Activated T-helper 2 cell treated with anti-CD3 and anti-CD28 coated beads, Interferon-gamma antibody, Interleukin-2, Interleukin-4, amounts not matched to agents 10 μg/mL and 5 μg/mL and 100 μg/mL, durations not matched to agents 14 hours and 24 hours and 36 hours (primary cell): ENCODE measurements around the gene MRFAP1L1. TPM values are rescaled to one million over a fixed set of nuclear protein-coding genes. Genes with fewer than 3 reads are reported as not detected.
A peak's percentile ranks its signal among the peaks of the same experiment; 100 is the strongest.

Experiments
- DNase-seq: peaks from one replicate; pipeline ENCODE4 v3.0.0; 2021; ENCODE audit warnings: low spot score
- H3K27ac Mint-ChIP-seq: one replicate; pipeline ENCODE4 v1.8.0; 2021; ENCODE audit warnings: mixed read lengths
- H3K27me3 Mint-ChIP-seq: one replicate; pipeline ENCODE4 v1.8.0; 2021; ENCODE audit warnings: low read depth, mixed read lengths
- H3K36me3 Mint-ChIP-seq: one replicate; pipeline ENCODE4 v1.8.0; 2021; ENCODE audit warnings: low read depth, mixed read lengths
- H3K4me1 Mint-ChIP-seq: one replicate; pipeline ENCODE4 v1.8.0; 2021; ENCODE audit warnings: low read depth, mixed read lengths
- H3K4me3 Mint-ChIP-seq: one replicate; pipeline ENCODE4 v1.8.0; 2021; ENCODE audit warnings: low read depth, mild to moderate bottlenecking, moderate library complexity, mixed read lengths
- H3K9me3 Mint-ChIP-seq: one replicate; pipeline ENCODE4 v1.8.0; 2021; ENCODE audit warnings: mixed read lengths
- intact Hi-C: fragments of 100-400 bp; cut with micrococcal nuclease; formaldehyde crosslinking; loops from one replicate; pipeline ENCODE4 v1.15.1; 2023
- total RNA-seq: library from RNA; stranded (reverse); gene quantifications from 2 replicates; pipeline ENCODE4 v1.2.3, GENCODE V29; 2022

The MRFAP1L1 gene
- total RNA-seq, 1 donor from 2014 or later, result 49.6 TPM

DNA sequence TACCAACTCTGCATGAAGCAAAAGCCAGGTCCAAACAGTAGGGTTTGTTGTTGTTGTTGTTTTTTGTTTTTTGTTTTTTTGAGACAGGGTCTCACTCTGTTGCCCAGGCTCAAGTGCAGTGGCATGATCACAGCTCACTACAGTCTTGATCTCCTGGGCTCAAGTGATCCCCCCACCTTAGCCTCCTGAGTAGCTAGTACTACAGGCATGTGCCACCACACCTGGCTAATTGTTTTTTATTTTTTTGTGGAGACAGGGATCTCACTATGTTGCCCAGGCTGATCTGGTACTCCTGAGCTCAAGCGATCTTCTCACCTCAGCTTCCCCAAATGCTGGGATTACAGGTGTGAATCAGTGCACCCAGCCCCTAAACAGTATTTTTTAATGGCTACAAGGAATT, 9.8 kb downstream of the MRFAP1L1 start:
- H3K4me1 Mint-ChIP-seq, result peaks cover 55% of the 10 kb centered on the region
- intact Hi-C loops, result loop anchor here (10.0 kb wide), 1 partner anchor 125 kb away; the partner anchor contains the start of gene MAN2B2
- H3K36me3 Mint-ChIP-seq, result peaks cover 45% of the 10 kb centered on the region
- DNase-seq, result no peak
- H3K4me3 Mint-ChIP-seq, result no peak overlapping the region
- no peaks in the 10 kb centered on the region for H3K27me3 Mint-ChIP-seq
- H3K9me3 Mint-ChIP-seq, result peaks cover 4% of the 10 kb centered on the region
- H3K27ac Mint-ChIP-seq, result peak overlapping the region; percentile 20

DNA sequence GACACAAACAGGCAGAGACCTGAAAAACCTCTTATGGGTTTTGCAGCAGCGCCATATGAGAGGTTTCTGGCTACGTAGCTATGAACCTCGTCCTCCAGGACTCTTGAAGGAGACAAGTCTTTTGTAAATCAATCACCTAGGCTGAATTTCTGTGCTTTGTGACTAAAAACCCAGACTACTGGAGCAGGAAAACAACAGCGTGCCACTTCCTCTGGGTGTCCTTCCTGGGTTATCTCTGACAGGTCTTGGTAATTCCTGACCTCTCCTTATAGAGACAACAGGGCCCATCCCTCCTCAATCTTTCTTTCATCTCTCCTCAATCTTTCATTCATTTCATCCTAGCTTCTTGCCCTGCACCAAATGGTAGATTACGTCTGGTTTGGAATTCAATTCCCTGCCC, 10.3 kb downstream of the MRFAP1L1 start:
- intact Hi-C loops, result no loop called here
- no peak overlapping the region for H3K4me3 Mint-ChIP-seq

DNA sequence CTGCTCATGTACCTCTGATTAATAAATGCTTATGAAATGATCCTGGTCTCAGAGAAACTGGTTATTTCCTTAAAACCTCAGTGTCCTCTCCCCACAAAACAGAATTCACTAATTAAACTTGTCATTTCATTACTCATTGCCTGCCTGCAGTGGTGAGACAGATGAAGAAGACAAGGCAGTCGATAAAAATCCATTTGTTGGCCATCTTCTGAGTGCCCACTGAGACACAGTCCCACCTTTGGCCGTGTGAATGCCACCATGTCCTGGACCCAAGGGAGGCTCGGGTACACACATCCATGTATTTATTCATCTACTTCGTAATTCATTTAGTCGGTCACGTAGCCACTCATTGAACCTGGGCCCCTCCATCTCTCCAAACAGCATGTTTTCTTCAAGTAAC, 12.5 kb downstream of the MRFAP1L1 start:
- Mint-ChIP-seq H3K4me3 (no peak overlapping the region), H3K27ac (peak overlapping the region; percentile 97), H3K9me3 (no peaks in the 10 kb centered on the region), H3K4me1 (peaks cover 67% of the 10 kb centered on the region), H3K27me3 (no peaks in the 10 kb centered on the region), H3K36me3 (peaks cover 20% of the 10 kb centered on the region)
- intact Hi-C loops, result no loop called here
- no peak for DNase-seq

More for the DNA sequence above, 10.3 kb downstream of the MRFAP1L1 start:
- Mint-ChIP-seq H3K27me3 (no peaks in the 10 kb centered on the region), H3K4me1 (peaks cover 55% of the 10 kb centered on the region), H3K27ac (peak overlapping the region; percentile 20), H3K36me3 (peaks cover 40% of the 10 kb centered on the region), H3K9me3 (peaks cover 4% of the 10 kb centered on the region)
- no peak for DNase-seq

DNA sequence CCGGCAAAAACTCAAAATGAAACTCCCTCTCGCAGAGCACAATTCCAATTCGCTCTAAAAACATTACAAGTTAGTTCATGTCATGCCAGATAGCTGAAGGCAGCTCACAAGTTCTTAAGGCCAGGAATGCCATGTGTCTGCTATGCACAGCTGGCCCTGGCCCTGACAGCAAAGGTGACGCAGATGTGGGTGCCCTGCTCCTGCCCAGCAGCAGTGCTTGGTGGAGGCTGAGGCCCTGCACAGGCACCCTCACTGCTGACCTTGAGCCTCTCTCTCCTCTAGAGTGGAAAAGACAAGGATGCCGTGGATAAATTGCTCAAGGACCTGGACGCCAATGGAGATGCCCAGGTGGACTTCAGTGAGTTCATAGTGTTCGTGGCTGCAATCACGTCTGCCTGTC, 13.1 kb downstream of the MRFAP1L1 start:
- H3K36me3 Mint-ChIP-seq, result peaks cover 16% of the 10 kb centered on the region
- H3K4me1 Mint-ChIP-seq, result peaks cover 68% of the 10 kb centered on the region
- DNase-seq, result no peak
- peak overlapping the region; percentile 97 for H3K27ac Mint-ChIP-seq
- peak overlapping the region; percentile 61 for H3K4me3 Mint-ChIP-seq
- no peaks in the 10 kb centered on the region for H3K9me3 Mint-ChIP-seq
- intact Hi-C loops, result loop anchor here (1.0 kb wide), 4 partner anchors 9 to 56 kb away; partner anchors contain the start of genes MRFAP1 and MRFAP1L1
- H3K27me3 Mint-ChIP-seq, result no peaks in the 10 kb centered on the region

DNA sequence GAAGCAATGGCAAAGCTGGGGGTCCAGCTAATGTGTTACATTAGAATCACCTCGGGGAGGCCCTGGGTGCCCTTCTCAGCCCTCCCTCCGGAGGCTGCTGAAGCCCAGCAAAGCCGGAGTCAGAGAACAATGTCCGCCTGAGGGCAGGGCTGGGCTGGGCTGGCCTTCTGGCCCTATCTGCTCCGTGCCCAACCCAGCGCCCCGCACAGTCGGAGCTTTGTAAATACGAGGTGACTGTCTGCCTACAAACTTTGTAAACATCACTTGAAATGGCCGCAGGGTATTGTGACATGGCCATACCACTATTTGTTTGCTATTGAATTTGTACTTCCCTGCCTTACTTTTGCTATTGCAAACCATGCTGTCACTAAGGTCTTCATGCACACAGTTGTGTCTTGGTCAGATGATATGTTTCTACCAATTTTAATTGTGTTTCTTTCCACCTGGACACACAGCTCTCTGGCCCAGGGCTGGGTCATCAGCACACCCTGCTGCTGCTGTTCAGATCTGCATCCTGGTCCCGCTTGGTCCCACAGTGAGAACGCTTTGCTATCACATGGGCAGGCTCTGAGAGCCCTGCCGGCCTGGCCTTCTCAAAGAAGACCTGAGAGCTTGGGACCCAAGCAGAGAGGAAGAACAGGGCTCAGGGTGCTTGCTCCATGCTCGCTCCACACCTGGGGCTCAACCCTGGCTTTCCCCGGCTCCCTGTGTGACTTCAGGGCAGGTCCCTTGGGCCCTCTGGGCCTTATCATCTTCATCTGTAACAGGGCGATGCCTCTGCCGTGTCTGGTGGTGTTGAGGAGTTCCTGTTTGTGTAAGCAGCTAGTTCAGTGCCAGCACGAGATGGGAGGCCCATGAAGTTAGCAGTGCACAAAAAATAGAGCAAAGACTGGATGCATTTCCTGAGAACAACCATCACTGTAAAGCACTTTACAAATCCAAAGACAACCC, 13.7 kb downstream of the MRFAP1L1 start:
- H3K27me3 Mint-ChIP-seq, result no peaks in the 10 kb centered on the region
- H3K4me1 Mint-ChIP-seq, result peaks cover 72% of the 10 kb centered on the region
- peaks cover 13% of the 10 kb centered on the region for H3K36me3 Mint-ChIP-seq
- no peaks in the 10 kb centered on the region for H3K9me3 Mint-ChIP-seq
- H3K4me3 Mint-ChIP-seq, result peak overlapping the region; percentile 61
- peak; percentile 66 for DNase-seq
- peak overlapping the region; percentile 97 for H3K27ac Mint-ChIP-seq
- intact Hi-C loops, result loop anchor here (1.0 kb wide), 4 partner anchors 9 to 56 kb away; partner anchors contain the start of genes MRFAP1 and MRFAP1L1

DNA sequence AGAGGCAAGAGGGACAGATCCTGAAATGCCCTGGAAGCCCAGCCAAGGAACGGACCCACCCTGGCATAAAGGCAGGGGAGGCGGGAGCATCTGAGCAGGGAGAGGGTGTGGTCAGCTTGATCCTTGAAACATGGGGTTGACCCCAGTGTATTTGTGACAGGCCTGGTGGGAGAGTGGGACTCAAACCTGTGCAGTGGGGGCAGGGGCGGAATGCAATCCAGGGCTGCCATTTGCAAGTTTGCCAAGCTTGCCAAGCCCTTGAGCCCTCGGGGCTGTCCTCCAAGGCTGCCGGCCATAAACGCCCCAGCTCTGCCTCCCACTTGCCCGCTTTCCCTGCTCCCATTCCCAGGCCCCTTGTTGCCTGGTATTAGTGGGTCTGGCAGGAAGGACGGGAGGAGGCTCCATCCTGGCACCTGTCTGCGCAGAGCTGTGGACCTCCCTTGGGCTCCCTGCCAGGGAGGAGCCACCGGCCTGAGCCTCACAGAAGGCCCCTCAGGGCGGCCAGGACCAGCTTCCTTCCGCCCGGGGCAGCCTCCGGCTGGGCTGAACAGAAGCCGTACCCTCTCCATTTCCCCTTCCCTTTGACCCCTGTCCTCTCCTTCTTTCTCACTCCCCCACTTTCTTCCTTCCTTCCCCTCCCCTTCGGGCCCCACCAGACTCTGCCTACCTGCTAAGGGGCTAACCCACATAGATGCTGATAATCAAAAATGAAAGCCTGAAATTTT, 15.3 kb downstream of the MRFAP1L1 start:
- intact Hi-C loops, result no loop called here
- peaks cover 79% of the 10 kb centered on the region for H3K4me1 Mint-ChIP-seq
- no peaks in the 10 kb centered on the region for H3K27me3 Mint-ChIP-seq
- H3K9me3 Mint-ChIP-seq, result no peaks in the 10 kb centered on the region
- H3K4me3 Mint-ChIP-seq, result peak overlapping the region; percentile 58
- no peak for DNase-seq
- H3K36me3 Mint-ChIP-seq, result peaks cover 3% of the 10 kb centered on the region
- H3K27ac Mint-ChIP-seq, result peak overlapping the region; percentile 92

DNA sequence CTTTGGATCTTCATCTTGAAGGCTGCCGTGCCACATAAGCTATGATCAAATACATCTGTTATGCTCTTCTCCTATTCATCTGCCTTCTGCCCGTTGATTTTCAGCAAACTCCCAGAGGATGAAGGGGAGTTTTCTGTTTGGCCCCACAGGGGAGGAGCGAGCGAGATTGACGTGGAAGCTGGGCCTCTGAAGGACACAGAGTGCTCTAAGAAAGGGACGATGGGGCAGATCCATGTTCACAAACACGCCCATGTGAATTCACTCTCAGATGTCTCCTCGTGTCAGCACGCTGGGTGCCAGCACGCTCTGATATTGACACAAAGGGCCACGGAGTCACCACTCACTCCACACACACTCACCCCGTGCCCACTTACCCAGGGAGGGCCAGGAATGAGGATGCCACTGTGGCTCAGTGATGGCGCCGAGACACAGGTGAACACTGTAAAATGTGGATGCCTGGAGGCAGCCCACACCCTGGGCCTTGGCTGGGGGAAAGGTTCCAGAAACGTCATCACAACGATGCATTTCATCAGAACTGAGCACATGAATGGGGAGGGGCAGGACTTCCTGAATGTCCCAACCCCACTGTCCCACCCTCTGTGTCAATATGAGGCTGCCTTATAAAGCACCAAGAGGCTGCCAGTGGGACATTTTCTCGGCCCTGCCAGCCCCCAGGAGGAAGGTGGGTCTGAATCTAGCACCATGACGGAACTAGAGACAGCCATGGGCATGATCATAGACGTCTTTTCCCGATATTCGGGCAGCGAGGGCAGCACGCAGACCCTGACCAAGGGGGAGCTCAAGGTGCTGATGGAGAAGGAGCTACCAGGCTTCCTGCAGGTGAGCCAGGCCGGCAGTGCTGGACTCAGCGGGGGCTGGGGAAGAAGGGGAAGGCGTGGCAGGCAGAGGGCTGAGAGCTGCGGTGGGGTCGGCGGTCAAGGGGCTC, 16.2 kb downstream of the MRFAP1L1 start, which contains the start of gene S100P:
S100P (plus strand) TSS at position 648 of the 946 bp plus-strand sequence; CDS start at position 703, 55 bp downstream.
- Mint-ChIP-seq H3K36me3 (peaks cover 3% of the 10 kb centered on the region), H3K27me3 (no peaks in the 10 kb centered on the region), H3K4me3 (peak within 1 kb of the TSS; percentile 58), H3K9me3 (no peaks in the 10 kb centered on the region), H3K27ac (peak within 1 kb of the TSS; percentile 92), H3K4me1 (peaks cover 83% of the 10 kb centered on the region)
- no peak for DNase-seq
- intact Hi-C loops, result no loop called here

DNA sequence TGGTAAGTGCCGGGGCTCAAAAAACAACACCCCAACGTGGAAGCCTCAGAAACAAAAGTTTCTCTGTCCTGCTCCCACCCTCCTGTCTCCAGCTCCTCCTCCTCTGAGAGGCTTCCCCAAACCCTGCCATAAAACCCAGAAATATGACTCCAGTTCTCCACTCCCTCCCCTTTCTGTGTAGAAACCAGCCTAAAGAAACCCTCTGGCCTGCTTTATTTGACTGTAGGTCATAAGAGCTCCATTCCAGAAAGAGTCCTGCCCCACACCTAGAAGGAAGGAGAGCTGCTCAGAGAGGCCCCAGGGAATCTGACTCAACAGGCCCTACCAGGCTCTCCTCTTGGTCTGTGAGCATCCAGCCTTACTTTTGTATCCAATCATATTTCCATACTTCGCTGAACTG, 16.9 kb downstream of the MRFAP1L1 start:
- no peak for DNase-seq
- Mint-ChIP-seq H3K4me1 (peaks cover 85% of the 10 kb centered on the region), H3K27ac (peak overlapping the region; percentile 92), H3K4me3 (no peak overlapping the region), H3K27me3 (no peaks in the 10 kb centered on the region), H3K36me3 (peaks cover 6% of the 10 kb centered on the region), H3K9me3 (no peaks in the 10 kb centered on the region)
- intact Hi-C loops, result no loop called here

DNA sequence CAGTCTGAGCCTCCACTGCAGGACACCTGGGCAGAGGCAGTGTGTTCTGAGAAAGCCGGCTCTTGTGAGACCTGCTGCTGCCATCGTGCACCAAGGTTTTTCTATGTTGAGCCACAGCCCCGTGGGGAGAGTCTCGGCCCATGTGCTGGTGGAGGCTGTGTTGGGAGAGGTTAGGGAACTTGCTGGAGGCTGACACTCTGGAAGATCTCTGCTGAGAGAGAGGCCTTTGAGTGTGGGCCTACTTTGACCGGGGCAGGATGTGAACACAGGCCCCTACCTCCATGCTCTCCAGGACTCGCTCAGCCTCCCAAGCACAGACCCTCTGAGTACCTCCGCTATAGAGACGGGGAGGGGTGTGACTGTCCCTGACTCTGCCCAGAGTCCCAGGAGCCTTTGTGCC, 17.3 kb downstream of the MRFAP1L1 start:
- Mint-ChIP-seq H3K4me3 (no peak overlapping the region), H3K9me3 (no peaks in the 10 kb centered on the region)

DNA sequence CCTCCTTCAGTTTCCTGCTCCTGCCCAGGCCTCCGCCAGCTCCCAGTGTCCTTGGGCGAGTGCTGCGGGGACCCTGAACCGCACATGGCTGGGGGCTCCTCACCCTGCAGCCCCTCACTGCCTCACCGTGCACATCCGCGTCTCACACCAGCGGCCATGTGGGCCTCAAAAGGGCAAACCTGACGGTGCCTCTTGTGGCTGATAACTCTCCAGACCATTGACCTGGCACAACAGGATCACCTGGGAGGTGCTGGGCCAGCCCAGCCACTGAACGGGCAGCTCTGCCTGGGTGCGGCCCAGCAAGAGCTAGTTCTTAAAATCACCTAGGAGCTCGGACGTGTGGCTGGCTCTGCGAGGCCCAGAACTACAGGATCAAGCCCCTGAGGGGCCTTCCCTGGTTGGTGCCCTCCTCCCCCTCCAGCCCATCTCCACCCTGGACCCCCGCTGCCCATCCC, 20.1 kb downstream of the MRFAP1L1 start:
- no peaks in the 10 kb centered on the region for H3K27me3 Mint-ChIP-seq
- peak overlapping the region; percentile 82 for H3K4me3 Mint-ChIP-seq
- peaks cover 72% of the 10 kb centered on the region for H3K4me1 Mint-ChIP-seq
- H3K9me3 Mint-ChIP-seq, result no peaks in the 10 kb centered on the region
- intact Hi-C loops, result loop anchor here (1.0 kb wide), 1 partner anchor 15 kb away; a partner anchor contains a TSS
- no peak for DNase-seq
- H3K36me3 Mint-ChIP-seq, result peaks cover 24% of the 10 kb centered on the region
- peak overlapping the region; percentile 94 for H3K27ac Mint-ChIP-seq

More for the DNA sequence above, 17.3 kb downstream of the MRFAP1L1 start:
- intact Hi-C loops, result no loop called here
- peaks cover 9% of the 10 kb centered on the region for H3K36me3 Mint-ChIP-seq
- DNase-seq, result no peak
- H3K27me3 Mint-ChIP-seq, result no peaks in the 10 kb centered on the region
- H3K4me1 Mint-ChIP-seq, result peaks cover 87% of the 10 kb centered on the region
- H3K27ac Mint-ChIP-seq, result peak overlapping the region; percentile 92

DNA sequence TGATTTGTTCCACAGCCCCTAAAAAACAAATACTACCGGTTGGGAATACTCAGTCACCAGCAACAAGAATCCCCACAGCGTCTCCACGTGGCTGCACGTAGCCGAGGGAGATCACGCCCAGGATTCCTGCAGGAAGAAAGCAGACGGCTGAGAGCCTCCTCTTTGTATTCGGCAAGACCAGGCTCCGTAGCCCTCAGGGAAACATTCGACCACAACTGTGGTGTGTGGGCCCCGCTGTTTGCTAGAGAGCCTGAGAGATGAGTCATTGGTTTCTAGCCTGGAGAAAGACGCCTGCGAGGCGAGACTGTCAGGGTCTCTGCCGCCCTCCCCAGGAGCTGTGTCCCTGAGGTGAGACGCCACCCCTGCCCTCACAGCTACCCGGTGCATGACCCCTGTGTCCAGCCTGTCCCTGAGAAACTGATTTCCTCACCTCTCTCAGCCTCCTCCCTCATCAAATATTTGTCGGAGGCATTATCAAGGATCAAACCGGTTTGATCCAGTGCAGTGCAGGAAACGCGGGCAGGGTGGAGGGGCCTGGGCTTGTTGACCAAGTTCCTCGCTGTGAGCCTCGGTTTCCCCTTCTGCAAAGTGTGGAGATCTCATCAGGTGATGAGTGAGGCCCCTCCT, 20.7 kb downstream of the MRFAP1L1 start:
- H3K27me3 Mint-ChIP-seq, result no peaks in the 10 kb centered on the region
- peak overlapping the region; percentile 82 for H3K4me3 Mint-ChIP-seq
- peak overlapping the region; percentile 94 for H3K27ac Mint-ChIP-seq
- H3K4me1 Mint-ChIP-seq, result peaks cover 69% of the 10 kb centered on the region
- peak; percentile 74 for DNase-seq
- peaks cover 24% of the 10 kb centered on the region for H3K36me3 Mint-ChIP-seq
- intact Hi-C loops, result loop anchor here (1.0 kb wide), 1 partner anchor 15 kb away; a partner anchor contains a TSS
- no peaks in the 10 kb centered on the region for H3K9me3 Mint-ChIP-seq
